ENCODE data around the gene FAM241B. TPM values are rescaled to one million over a fixed set of nuclear protein-coding genes. Genes with fewer than 3 reads are reported as not detected.

The FAM241B gene
- total RNA-seq, 8 experiments from 2014 or later: 0.51 to 59.5 (median 24.5) TPM

- no peaks in the 10 kb centered on the region for H3K4me1 ChIP-seq (replicated peaks in 1 of 2)
- H3K4me3 ChIP-seq: no peak overlapping the region
- in situ Hi-C loops (cut with MboI; ENCODE audit: low pct_unique_long_range_greater_than_20kb in 2 of 9, low sequenced_read_pairs in 9 of 9, unreplicated experiment in 9 of 9): no loop called here
- no peak overlapping the region for H3K27ac ChIP-seq
- WGBS, 10 experiments: 2 to 70% (median 54%) methylated on average over 2 of the region's 2 CpGs; no CpG with 5 or more reads in 2 of the 10 experiments
- no peak for ATAC-seq (replicated peaks in 6 of 8)
Measured at GRCh38 chr10:69624245-69624786, 5.7 kb upstream of the FAM241B start.

GRCh38 chr10:69626826-69627225 lies 3.2 kb upstream of the FAM241B start:
- H3K4me1 ChIP-seq (replicated peaks in 1 of 2): peaks cover 9 to 12% of the 10 kb centered on the region in 2 donors
- in situ Hi-C loops (cut with MboI; ENCODE audit: low pct_unique_long_range_greater_than_20kb in 2 of 9, low sequenced_read_pairs in 9 of 9, unreplicated experiment in 9 of 9): loop anchor here in 7 of 9 experiments (25.0 kb wide), 5 partner anchors 115 to 415 kb away; partner anchors contain the start of genes TACR2 (in 4 of the 7) and HKDC1 (in 1 of the 7)
- H3K27ac ChIP-seq: no peak overlapping the region
- no peak overlapping the region for H3K4me3 ChIP-seq
- no peak for ATAC-seq (replicated peaks in 6 of 8)

GRCh38 chr10:69628891-69629290 lies 1.2 kb upstream of the FAM241B start:
- no peak overlapping the region for H3K4me3 ChIP-seq
- H3K4me1 ChIP-seq (replicated peaks in 1 of 2): peaks cover 9 to 12% of the 10 kb centered on the region in 2 donors
- no peak for ATAC-seq (replicated peaks in 6 of 8)
- in situ Hi-C loops (cut with MboI; ENCODE audit: low pct_unique_long_range_greater_than_20kb in 2 of 9, low sequenced_read_pairs in 9 of 9, unreplicated experiment in 9 of 9): loop anchor here in 7 of 9 experiments (25.0 kb wide), 5 partner anchors 117 to 417 kb away; partner anchors contain the start of genes TACR2 (in 4 of the 7) and HKDC1 (in 1 of the 7)
- H3K27ac ChIP-seq: no peak overlapping the region
- WGBS, 10 experiments: 20 to 92% (median 63%) methylated on average over 2 to 5 of the region's 6 CpGs; no CpG with 5 or more reads in 2 of the 10 experiments

GRCh38 chr10:69629519-69629896 lies 539 bp upstream of the FAM241B start:
- 86% methylated on average over 1 of the region's 2 CpGs; no CpG with 5 or more reads in 9 of the 10 experiments for WGBS, 10 experiments
- in situ Hi-C loops (cut with MboI; ENCODE audit: low pct_unique_long_range_greater_than_20kb in 2 of 9, low sequenced_read_pairs in 9 of 9, unreplicated experiment in 9 of 9): loop anchor here in 7 of 9 experiments (25.0 kb wide), 5 partner anchors 117 to 417 kb away; partner anchors contain the start of genes TACR2 (in 4 of the 7) and HKDC1 (in 1 of the 7)
- peak overlapping the region; percentile 78 to 96 (median 88) for H3K4me3 ChIP-seq
- no peak for ATAC-seq (replicated peaks in 6 of 8)
- no peak overlapping the region for H3K27ac ChIP-seq
- peaks cover 9 to 12% of the 10 kb centered on the region in 2 donors for H3K4me1 ChIP-seq (replicated peaks in 1 of 2)

- H3K4me3 ChIP-seq: peak overlapping the region; percentile 78 to 96 (median 88)
- peak overlapping the region; percentile 72 to 75 for H3K27ac ChIP-seq
- H3K4me1 ChIP-seq (replicated peaks in 1 of 2): peaks cover 9 to 12% of the 10 kb centered on the region in 2 donors
- in situ Hi-C loops (cut with MboI; ENCODE audit: low pct_unique_long_range_greater_than_20kb in 2 of 9, low sequenced_read_pairs in 9 of 9, unreplicated experiment in 9 of 9): loop anchor here in 7 of 9 experiments (10.0 to 25.0 kb wide), 7 partner anchors 116 to 419 kb away; partner anchors contain the start of genes TACR2 (in 5 of the 7) and HKDC1 (in 1 of the 7)
- WGBS, 10 experiments: 20 to 100% (median 50%) methylated on average over 1 to 8 of the region's 24 CpGs; no CpG with 5 or more reads in 3 of the 10 experiments
- no peak for ATAC-seq (replicated peaks in 6 of 8)
Measured at GRCh38 chr10:69630651-69631400, 779 bp downstream of the FAM241B start.

- Histone ChIP-seq H3K27ac (no peak overlapping the region), H3K4me1 (replicated peaks in 1 of 2) (peaks cover 9 to 12% of the 10 kb centered on the region in 2 donors), H3K4me3 (peak overlapping the region in 2 of 5 donors; percentile 88 to 90)
- no peak for ATAC-seq (replicated peaks in 6 of 8)
- 0 to 100% (median 78%) methylated on average over 1 to 4 of the region's 7 CpGs; no CpG with 5 or more reads in 4 of the 10 experiments for WGBS, 10 experiments
- in situ Hi-C loops (cut with MboI; ENCODE audit: low pct_unique_long_range_greater_than_20kb in 2 of 9, low sequenced_read_pairs in 9 of 9, unreplicated experiment in 9 of 9): loop anchor here in 7 of 9 experiments (10.0 to 25.0 kb wide), 7 partner anchors 117 to 419 kb away; partner anchors contain the start of genes TACR2 (in 5 of the 7) and HKDC1 (in 1 of the 7)
Measured at GRCh38 chr10:69631566-69631965, 1.5 kb downstream of the FAM241B start.

GRCh38 chr10:69632516-69633199 lies 2.6 kb downstream of the FAM241B start:
- no peak overlapping the region for H3K4me3 ChIP-seq
- in situ Hi-C loops (cut with MboI; ENCODE audit: low pct_unique_long_range_greater_than_20kb in 2 of 9, low sequenced_read_pairs in 9 of 9, unreplicated experiment in 9 of 9): loop anchor here in 7 of 9 experiments (10.0 to 25.0 kb wide), 7 partner anchors 118 to 420 kb away; partner anchors contain the start of genes TACR2 (in 5 of the 7) and HKDC1 (in 1 of the 7)

GRCh38 chr10:69633673-69634635 lies 3.9 kb downstream of the FAM241B start:
- WGBS, 10 experiments: 13 to 100% (median 81%) methylated on average over 1 to 11 of the region's 14 CpGs; no CpG with 5 or more reads in 2 of the 10 experiments
- Histone ChIP-seq H3K27ac (no peak overlapping the region), H3K4me1 (replicated peaks in 1 of 2) (peaks cover 12 to 25% of the 10 kb centered on the region in 2 donors), H3K4me3 (no peak overlapping the region)
- ATAC-seq (replicated peaks in 6 of 8): no peak
- in situ Hi-C loops (cut with MboI; ENCODE audit: low pct_unique_long_range_greater_than_20kb in 2 of 9, low sequenced_read_pairs in 9 of 9, unreplicated experiment in 9 of 9): loop anchor here in 7 of 9 experiments (10.0 to 25.0 kb wide), 7 partner anchors 119 to 422 kb away; partner anchors contain the start of genes TACR2 (in 5 of the 7) and HKDC1 (in 1 of the 7)

More at GRCh38 chr10:69632516-69633199, 2.6 kb downstream of the FAM241B start:
- Histone ChIP-seq H3K27ac (no peak overlapping the region), H3K4me1 (replicated peaks in 1 of 2) (peaks cover 9 to 16% of the 10 kb centered on the region in 2 donors)
- no peak for ATAC-seq (replicated peaks in 6 of 8)
- 90 to 95% methylated on average over 2 to 3 of the region's 7 CpGs; no CpG with 5 or more reads in 8 of the 10 experiments for WGBS, 10 experiments

- WGBS, 10 experiments: 0 to 100% (median 81%) methylated on average over 1 to 6 of the region's 9 CpGs; no CpG with 5 or more reads in 2 of the 10 experiments
- in situ Hi-C loops (cut with MboI; ENCODE audit: low pct_unique_long_range_greater_than_20kb in 2 of 9, low sequenced_read_pairs in 9 of 9, unreplicated experiment in 9 of 9): loop anchor here in 7 of 9 experiments (5.0 to 25.0 kb wide), 8 partner anchors 118 to 423 kb away; partner anchors contain the start of genes TACR2 (in 5 of the 7) and HKDC1 (in 1 of the 7)
- no peak overlapping the region for H3K4me3 ChIP-seq
- H3K27ac ChIP-seq: no peak overlapping the region
- peaks cover 14 to 23% of the 10 kb centered on the region in 2 donors for H3K4me1 ChIP-seq (replicated peaks in 1 of 2)
- no peak for ATAC-seq (replicated peaks in 6 of 8)
Measured at GRCh38 chr10:69634759-69635425, 4.8 kb downstream of the FAM241B start.

GRCh38 chr10:69635428-69636272 lies 5.6 kb downstream of the FAM241B start:
- in situ Hi-C loops (cut with MboI; ENCODE audit: low pct_unique_long_range_greater_than_20kb in 2 of 9, low sequenced_read_pairs in 9 of 9, unreplicated experiment in 9 of 9): loop anchor here in 7 of 9 experiments (5.0 to 25.0 kb wide), 8 partner anchors 118 to 423 kb away; partner anchors contain the start of genes TACR2 (in 5 of the 7) and HKDC1 (in 1 of the 7)
- no peak for ATAC-seq (replicated peaks in 6 of 8)
- no peak overlapping the region for H3K27ac ChIP-seq

More at GRCh38 chr10:69635428-69636272, 5.6 kb downstream of the FAM241B start:
- H3K4me3 ChIP-seq: no peak overlapping the region
- 20 to 100% (median 80%) methylated on average over 1 to 4 of the region's 13 CpGs; no CpG with 5 or more reads in 3 of the 10 experiments for WGBS, 10 experiments
- peaks cover 14 to 22% of the 10 kb centered on the region in 2 donors for H3K4me1 ChIP-seq (replicated peaks in 1 of 2)

All from motor neuron (in vitro differentiated cells).